ENCODE data around the gene ARAP3. TPM values are rescaled to one million over a fixed set of nuclear protein-coding genes. Genes with fewer than 3 reads are reported as not detected.
A peak's percentile ranks its signal among the peaks of the same experiment; 100 is the strongest.

ARAP3 gene
- total RNA-seq, 1 experiment from 2014 or later, result 17.5 TPM

DNA sequence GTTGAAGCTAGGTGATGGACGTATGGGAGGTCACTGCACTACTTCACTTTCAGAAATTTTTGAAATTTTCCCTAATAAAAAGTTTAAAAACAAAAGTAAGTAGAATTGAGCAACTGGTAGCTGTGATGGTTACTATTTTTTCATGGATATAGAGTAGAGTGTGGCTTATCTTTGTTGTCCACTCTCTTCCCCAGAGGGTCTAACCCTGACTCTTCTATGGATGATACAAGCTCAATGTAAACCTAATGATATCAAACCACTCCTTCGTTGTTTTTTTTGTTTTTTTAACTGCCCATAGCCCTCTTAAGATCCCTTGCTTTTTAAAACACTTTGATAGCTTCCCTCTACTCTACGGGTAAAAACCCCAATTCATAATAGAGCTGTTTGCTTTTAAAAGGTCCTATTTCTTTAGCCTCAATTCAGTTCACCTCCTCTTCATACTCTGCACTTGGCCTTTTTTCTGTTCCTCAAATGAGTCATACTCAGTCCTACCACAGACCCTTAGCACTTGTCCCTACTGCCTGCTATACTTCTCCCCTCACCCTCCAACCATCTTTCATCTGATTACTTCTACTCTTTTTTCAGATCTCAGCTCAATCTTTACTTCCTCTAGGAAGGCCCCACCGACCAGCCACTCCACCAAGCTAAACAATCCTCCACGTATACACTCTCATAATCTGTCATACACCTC is 48.0 kb downstream of the ARAP3 start:
- H3K9me3 Mint-ChIP-seq (ENCODE audit: low read depth, unreplicated experiment), result no peaks in the 10 kb centered on the region
- DNase-seq, result no peak
- TF ChIP-seq, protein P1, sequence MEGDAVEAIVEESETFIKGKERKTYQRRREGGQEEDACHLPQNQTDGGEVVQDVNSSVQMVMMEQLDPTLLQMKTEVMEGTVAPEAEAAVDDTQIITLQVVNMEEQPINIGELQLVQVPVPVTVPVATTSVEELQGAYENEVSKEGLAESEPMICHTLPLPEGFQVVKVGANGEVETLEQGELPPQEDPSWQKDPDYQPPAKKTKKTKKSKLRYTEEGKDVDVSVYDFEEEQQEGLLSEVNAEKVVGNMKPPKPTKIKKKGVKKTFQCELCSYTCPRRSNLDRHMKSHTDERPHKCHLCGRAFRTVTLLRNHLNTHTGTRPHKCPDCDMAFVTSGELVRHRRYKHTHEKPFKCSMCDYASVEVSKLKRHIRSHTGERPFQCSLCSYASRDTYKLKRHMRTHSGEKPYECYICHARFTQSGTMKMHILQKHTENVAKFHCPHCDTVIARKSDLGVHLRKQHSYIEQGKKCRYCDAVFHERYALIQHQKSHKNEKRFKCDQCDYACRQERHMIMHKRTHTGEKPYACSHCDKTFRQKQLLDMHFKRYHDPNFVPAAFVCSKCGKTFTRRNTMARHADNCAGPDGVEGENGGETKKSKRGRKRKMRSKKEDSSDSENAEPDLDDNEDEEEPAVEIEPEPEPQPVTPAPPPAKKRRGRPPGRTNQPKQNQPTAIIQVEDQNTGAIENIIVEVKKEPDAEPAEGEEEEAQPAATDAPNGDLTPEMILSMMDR (IDR thresholded peaks at IDR 0.05; ENCODE audit: unreplicated experiment), result no peak
- TSS peak; percentile 6 for BruUV-seq (replicated peaks)
- no peak overlapping the region for H3K27ac Mint-ChIP-seq (ENCODE audit: unreplicated experiment)
- CTCF ChIA-PET, result no interaction called here
- H3K36me3 Mint-ChIP-seq (ENCODE audit: insufficient read depth, unreplicated experiment), result peaks cover 37% of the 10 kb centered on the region
- intact Hi-C loops (cut with micrococcal nuclease; ENCODE audit: unreplicated experiment), result no loop called here
- H3K4me3 Mint-ChIP-seq (ENCODE audit: low read depth, unreplicated experiment), result no peak overlapping the region
- H3K27me3 Mint-ChIP-seq (ENCODE audit: unreplicated experiment), result no peaks in the 10 kb centered on the region
- peaks cover 22% of the 10 kb centered on the region for H3K4me1 Mint-ChIP-seq (ENCODE audit: low read depth, unreplicated experiment)

DNA sequence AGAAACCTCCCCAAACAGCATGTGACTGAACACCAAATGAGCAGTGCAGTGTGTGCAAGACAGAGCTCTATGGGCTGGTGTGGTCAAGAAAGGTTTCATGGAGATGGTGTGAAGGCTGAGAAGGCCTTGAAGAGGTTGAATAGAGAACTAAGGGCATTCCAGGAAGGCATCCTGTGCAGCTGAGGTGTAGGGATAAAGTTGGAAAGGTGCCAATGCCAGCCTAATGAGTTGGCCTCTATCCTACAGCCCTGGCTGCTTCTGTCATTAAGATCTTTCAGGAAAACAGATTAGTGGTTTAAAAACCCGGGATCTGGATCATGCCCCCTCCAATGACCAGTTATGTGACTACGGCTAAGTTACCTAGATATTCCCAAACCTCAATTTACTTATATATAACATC is 49.4 kb downstream of the ARAP3 start:
- no peaks in the 10 kb centered on the region for H3K27me3 Mint-ChIP-seq (ENCODE audit: unreplicated experiment)
- H3K4me1 Mint-ChIP-seq (ENCODE audit: low read depth, unreplicated experiment), result peaks cover 22% of the 10 kb centered on the region
- H3K9me3 Mint-ChIP-seq (ENCODE audit: low read depth, unreplicated experiment), result no peaks in the 10 kb centered on the region
- TF ChIP-seq, protein P1 (IDR thresholded peaks at IDR 0.05; ENCODE audit: unreplicated experiment), result no peak
- CTCF ChIA-PET, result interaction anchor here (0.9 to 1.3 kb wide), 2 partner anchors 13 to 125 kb away, joined by 3 to 8 read pairs; partner anchors contain the start of gene DIAPH1
- no TSS peak for BruUV-seq (replicated peaks)
- no peak overlapping the region for H3K4me3 Mint-ChIP-seq (ENCODE audit: low read depth, unreplicated experiment)
- intact Hi-C loops (cut with micrococcal nuclease; ENCODE audit: unreplicated experiment), result no loop called here
- DNase-seq, result no peak
- H3K36me3 Mint-ChIP-seq (ENCODE audit: insufficient read depth, unreplicated experiment), result peaks cover 26% of the 10 kb centered on the region
- H3K27ac Mint-ChIP-seq (ENCODE audit: unreplicated experiment), result no peak overlapping the region

DNA sequence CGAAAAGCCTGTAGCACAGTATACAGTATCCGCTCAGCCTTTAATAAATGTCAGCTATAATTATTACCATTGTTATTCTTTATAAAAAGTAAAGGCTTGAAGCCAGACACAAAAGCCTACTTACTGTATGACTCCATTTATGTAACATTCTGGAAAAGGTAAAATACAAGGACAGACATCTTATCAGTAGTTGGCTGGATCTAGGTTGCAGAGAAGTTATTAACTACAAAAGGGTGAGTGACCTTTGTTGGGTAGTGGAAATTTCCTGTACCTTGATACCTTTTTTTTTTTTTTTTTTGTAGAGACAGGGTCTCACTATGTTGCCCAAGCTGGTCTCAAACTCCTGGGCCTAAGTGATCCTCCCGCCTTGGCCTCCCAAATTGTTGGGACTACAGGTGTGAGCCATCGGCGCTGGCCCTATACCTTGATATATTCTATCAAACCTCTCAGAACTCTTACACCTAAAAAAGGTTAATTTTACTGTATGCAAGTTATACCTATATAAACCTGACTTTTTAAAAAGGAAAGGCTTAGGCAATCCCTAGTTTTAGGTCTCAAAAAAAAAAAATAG is 51.4 kb downstream of the ARAP3 start:
- no peaks in the 10 kb centered on the region for H3K9me3 Mint-ChIP-seq (ENCODE audit: low read depth, unreplicated experiment)
- no peak overlapping the region for H3K4me3 Mint-ChIP-seq (ENCODE audit: low read depth, unreplicated experiment)
- peaks cover 15% of the 10 kb centered on the region for H3K36me3 Mint-ChIP-seq (ENCODE audit: insufficient read depth, unreplicated experiment)
- peaks cover 20% of the 10 kb centered on the region for H3K4me1 Mint-ChIP-seq (ENCODE audit: low read depth, unreplicated experiment)
- intact Hi-C loops (cut with micrococcal nuclease; ENCODE audit: unreplicated experiment), result no loop called here
- H3K27ac Mint-ChIP-seq (ENCODE audit: unreplicated experiment), result no peak overlapping the region
- CTCF ChIA-PET, result interaction anchor here (0.6 kb wide), 2 partner anchors 12 to 15 kb away, joined by 4 to 5 read pairs; partner anchors contain the start of gene DIAPH1
- no TSS peak for BruUV-seq (replicated peaks)
- no peaks in the 10 kb centered on the region for H3K27me3 Mint-ChIP-seq (ENCODE audit: unreplicated experiment)
- no peak for DNase-seq
- TF ChIP-seq, protein P1 (IDR thresholded peaks at IDR 0.05; ENCODE audit: unreplicated experiment), result no peak

DNA sequence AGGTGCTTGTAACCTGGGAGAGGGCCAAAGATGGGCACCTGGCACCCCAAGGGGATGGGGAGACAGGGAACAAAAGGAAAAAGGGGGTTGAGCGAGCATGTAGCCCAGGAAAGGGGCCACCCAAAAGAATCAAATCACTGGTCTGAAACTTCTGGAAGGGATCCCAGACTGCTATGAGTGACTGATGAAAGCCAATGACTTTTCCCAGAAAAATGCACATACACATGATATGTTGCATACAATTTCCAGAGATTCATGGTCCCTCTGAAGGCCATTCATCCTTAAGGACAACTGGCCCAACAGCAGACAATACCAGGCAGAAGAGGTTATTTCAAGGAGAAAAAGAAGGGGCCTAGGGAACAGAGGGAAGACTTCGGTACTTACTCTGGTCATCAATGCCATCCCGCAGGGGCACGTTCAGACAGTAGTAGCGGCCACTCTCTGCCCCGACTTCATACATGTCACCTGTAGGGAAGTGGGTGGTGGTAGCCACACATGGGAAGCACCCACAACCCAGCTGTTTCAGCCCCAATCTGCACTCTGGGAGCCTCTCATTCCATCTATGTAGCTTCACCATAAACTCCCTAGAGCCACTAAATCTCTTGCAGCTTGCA is 53.7 kb downstream of the ARAP3 start:
- TF ChIP-seq, protein P1 (IDR thresholded peaks at IDR 0.05; ENCODE audit: unreplicated experiment), result no peak
- BruUV-seq (replicated peaks), result no TSS peak
- no peaks in the 10 kb centered on the region for H3K4me1 Mint-ChIP-seq (ENCODE audit: low read depth, unreplicated experiment)
- H3K27me3 Mint-ChIP-seq (ENCODE audit: unreplicated experiment), result no peaks in the 10 kb centered on the region
- no peak overlapping the region for H3K27ac Mint-ChIP-seq (ENCODE audit: unreplicated experiment)
- CTCF ChIA-PET, result no interaction called here
- H3K36me3 Mint-ChIP-seq (ENCODE audit: insufficient read depth, unreplicated experiment), result peaks cover 26% of the 10 kb centered on the region
- H3K9me3 Mint-ChIP-seq (ENCODE audit: low read depth, unreplicated experiment), result no peaks in the 10 kb centered on the region
- DNase-seq, result no peak
- no peak overlapping the region for H3K4me3 Mint-ChIP-seq (ENCODE audit: low read depth, unreplicated experiment)
- intact Hi-C loops (cut with micrococcal nuclease; ENCODE audit: unreplicated experiment), result no loop called here
